GM18502 (cell line): Measurements from ENCODE around the gene ZNRF3.

Experiments
- ATAC-seq: cut with Tn5 transposase; IDR thresholded peaks from one replicate; pipeline ENCODE4 v1.9.1; 2021; ENCODE audit warnings: mild to moderate bottlenecking; ENCODE audit not compliant: unreplicated experiment, poor library complexity

Gene ZNRF3

DNA sequence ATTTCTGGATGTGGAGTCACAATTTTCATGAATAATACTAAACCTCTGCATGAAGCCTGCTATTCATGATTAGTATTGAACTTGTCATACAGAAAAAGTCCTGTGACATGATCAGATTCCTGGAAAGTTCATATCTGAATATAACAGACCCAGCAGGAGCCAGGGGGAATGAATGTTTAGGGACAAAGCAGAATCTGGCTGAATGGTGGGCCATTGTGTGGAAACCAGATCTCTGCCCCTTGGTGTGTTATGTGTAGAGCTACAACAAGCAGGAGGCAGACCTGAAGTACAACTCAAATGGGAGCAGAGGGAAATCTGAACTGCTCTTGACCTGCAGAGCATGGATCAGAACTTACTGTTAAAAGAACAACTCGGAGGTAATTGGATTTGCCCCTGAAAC is 219.7 kb downstream of the ZNRF3 start:
- ATAC-seq, result no peak

DNA sequence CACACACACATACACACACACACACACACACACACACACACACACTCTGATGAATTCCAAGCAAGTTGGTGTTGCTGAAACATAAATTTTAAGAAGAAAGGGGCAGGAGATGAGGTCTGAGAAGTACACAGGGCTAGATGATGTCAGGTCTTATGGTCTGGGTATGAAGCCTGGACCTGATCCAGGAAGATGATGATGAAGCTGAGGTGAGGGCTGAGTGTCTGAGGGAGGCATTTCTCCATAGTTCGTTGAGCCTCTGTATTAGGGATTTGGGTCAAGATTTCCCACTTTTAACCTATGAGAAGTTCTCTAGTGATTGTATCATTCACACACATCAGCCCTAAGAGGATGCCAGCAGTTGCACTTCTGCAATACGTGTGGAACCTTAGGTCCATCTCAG is 222.1 kb downstream of the ZNRF3 start:
- no peak for ATAC-seq

- no peak for ATAC-seq
These were observed 223.5 kb downstream of the ZNRF3 start for GRCh38 chr22:29106839-29107238.
